CD14-positive monocyte (primary cell): ENCODE measurements around the gene ARHGAP15. TPM values are rescaled to one million over a fixed set of nuclear protein-coding genes. Genes with fewer than 3 reads are reported as not detected.

Source experiments
- DNase-seq, 3 donors: peaks; one replicate each; pipeline ENCODE4 v3.0.0-alpha.2; 2011 to 2022
- H2AFZ ChIP-seq: 2 replicates; pipeline ENCODE4 v1.6.0; 2012; ENCODE audit warnings: mild to moderate bottlenecking, low read depth, low read length, inconsistent platforms; ENCODE audit not compliant: insufficient read depth, poor library complexity, severe bottlenecking
- H3K27ac ChIP-seq, 2 donors: 1 replicate in 1 of 2; 2 replicates in 1 of 2; pipeline ENCODE4 v1.5.1; 2012 to 2013; ENCODE audit warnings: low read length in 2 of 2, control low read depth in 1 of 2, inconsistent platforms in 1 of 2, low read depth in 1 of 2, mild to moderate bottlenecking in 1 of 2
- H3K27me3 ChIP-seq, 2 donors: one replicate each; pipeline versions ENCODE4 v1.6.0 to v1.6.1; 2011 to 2013; ENCODE audit warnings: low read length in 2 of 2; ENCODE audit not compliant: control insufficient read depth in 2 of 2, insufficient read depth in 2 of 2
- H3K36me3 ChIP-seq, 2 donors: replicated peaks in 1 of 2; 1 replicate in 1 of 2; 2 replicates in 1 of 2; pipeline versions ENCODE4 v1.5.1 to v1.6.1; 2012 to 2013; ENCODE audit warnings: low read length in 2 of 2, control low read depth in 1 of 2, inconsistent platforms in 1 of 2, mild to moderate bottlenecking in 1 of 2; ENCODE audit not compliant: insufficient read depth in 2 of 2, control insufficient read depth in 1 of 2
- H3K4me1 ChIP-seq, 2 donors: 1 replicate in 1 of 2; 2 replicates in 1 of 2; pipeline versions ENCODE4 v1.5.1 to v1.6.1; 2012 to 2013; ENCODE audit warnings: low read length in 2 of 2, control low read depth in 1 of 2, inconsistent platforms in 1 of 2, mild to moderate bottlenecking in 1 of 2, moderate library complexity in 1 of 2; ENCODE audit not compliant: insufficient read depth in 2 of 2, control insufficient read depth in 1 of 2
- H3K4me2 ChIP-seq: replicated peaks from 2 replicates; pipeline ENCODE3; 2012; ENCODE audit warnings: low read length, moderate library complexity, mild to moderate bottlenecking; ENCODE audit not compliant: poor library complexity, severe bottlenecking; ENCODE audit errors: extremely low read depth
- H3K4me3 ChIP-seq, 3 experiments: fragments of 200-600 bp in 1 of 3; sonication (generic) in 1 of 3; replicated peaks in 1 of 3; 1 replicate in 2 of 3; 2 replicates in 1 of 3; pipeline ENCODE4 v1.5.1; 2011 to 2013; ENCODE audit warnings: low read length in 3 of 3, mild to moderate bottlenecking in 3 of 3, control low read depth in 2 of 3, low read depth in 2 of 3, inconsistent platforms in 1 of 3, moderate library complexity in 1 of 3
- H3K79me2 ChIP-seq: 2 replicates; pipeline ENCODE4 v1.6.0; 2012; ENCODE audit warnings: mild to moderate bottlenecking, control low read depth, inconsistent platforms, low read length, moderate library complexity; ENCODE audit not compliant: insufficient read depth
- H3K9ac ChIP-seq: 2 replicates; pipeline ENCODE4 v1.6.0; 2017; ENCODE audit warnings: low read length, mild to moderate bottlenecking; ENCODE audit not compliant: insufficient read depth, poor library complexity, severe bottlenecking
- H3K9me3 ChIP-seq, 2 donors: replicated peaks in 1 of 2; 1 replicate in 1 of 2; 2 replicates in 1 of 2; pipeline versions ENCODE4 v1.5.1 to v1.6.1; 2012 to 2013; ENCODE audit warnings: low read length in 2 of 2, control low read depth in 1 of 2; ENCODE audit not compliant: control insufficient read depth in 1 of 2, insufficient read depth in 1 of 2
- H4K20me1 ChIP-seq: 2 replicates; pipeline ENCODE4 v1.6.0; 2012; ENCODE audit warnings: mild to moderate bottlenecking, low read length, control low read depth, moderate library complexity; ENCODE audit not compliant: insufficient read depth
- H3K27ac Mint-ChIP-seq, 7 donors: one replicate each; pipeline ENCODE4 v1.8.0; 2020; ENCODE audit warnings: mild to moderate bottlenecking in 7 of 7, mixed read lengths in 7 of 7, moderate library complexity in 6 of 7, inconsistent platforms in 2 of 7
- H3K27me3 Mint-ChIP-seq, 3 donors: one replicate each; pipeline ENCODE4 v1.8.0; 2021 to 2022; ENCODE audit warnings: low read depth in 3 of 3, mild to moderate bottlenecking in 3 of 3, mixed read lengths in 3 of 3, moderate library complexity in 3 of 3, inconsistent platforms in 1 of 3
- H3K36me3 Mint-ChIP-seq, 2 donors: one replicate each; pipeline ENCODE4 v1.8.0; 2020; ENCODE audit warnings: mixed read lengths in 2 of 2, inconsistent platforms in 1 of 2, mild to moderate bottlenecking in 1 of 2
- H3K4me1 Mint-ChIP-seq: one replicate; pipeline ENCODE4 v1.8.0; 2020; ENCODE audit warnings: mild to moderate bottlenecking, mixed read lengths
- H3K4me3 Mint-ChIP-seq, 2 donors: one replicate each; pipeline ENCODE4 v1.8.0; 2020; ENCODE audit warnings: mild to moderate bottlenecking in 2 of 2, mixed read lengths in 2 of 2, moderate library complexity in 1 of 2
- H3K9me3 Mint-ChIP-seq, 7 donors: one replicate each; pipeline ENCODE4 v1.8.0; 2020 to 2022; ENCODE audit warnings: mixed read lengths in 7 of 7, mild to moderate bottlenecking in 6 of 7, moderate library complexity in 6 of 7, inconsistent platforms in 2 of 7
- CTCF ChIP-seq: fragments of 200-600 bp; IDR thresholded peaks from one replicate; pipeline ENCODE4 v1.8.0; 2022; ENCODE audit warnings: antibody characterized with exemption, mild to moderate bottlenecking
- WGBS: methylation state at CpG from one replicate; pipeline ENCODE4 v1.1.5; 2013; ENCODE audit warnings: missing lambda C conversion rate; ENCODE audit not compliant: insufficient coverage; 5-methylcytosine and 5-hydroxymethylcytosine counted together
- intact Hi-C, 2 donors: fragments of 100-400 bp; cut with micrococcal nuclease; formaldehyde crosslinking; loops; one replicate each; pipeline versions ENCODE4 v1.15.0 to v1.15.1; 2023
- polyA plus RNA-seq, 3 donors: library from polyadenylated mRNA; depleted of rRNA in 1 of 3; unstranded in 2 of 3; stranded (reverse) in 1 of 3; fragments of 300-500 nt in 2 of 3; fragments of >200 nt in 1 of 3; fragmentation: Illumina TruSeq in 2 of 3; gene quantifications; 1 replicate in 2 of 3; 2 replicates in 1 of 3; pipeline ENCODE4 v1.2.3, GENCODE V29; 2012 to 2021

ARHGAP15 gene
- polyA plus RNA-seq, 3 donors = 35.4 to 50.9 (median 50.7) TPM

DNA sequence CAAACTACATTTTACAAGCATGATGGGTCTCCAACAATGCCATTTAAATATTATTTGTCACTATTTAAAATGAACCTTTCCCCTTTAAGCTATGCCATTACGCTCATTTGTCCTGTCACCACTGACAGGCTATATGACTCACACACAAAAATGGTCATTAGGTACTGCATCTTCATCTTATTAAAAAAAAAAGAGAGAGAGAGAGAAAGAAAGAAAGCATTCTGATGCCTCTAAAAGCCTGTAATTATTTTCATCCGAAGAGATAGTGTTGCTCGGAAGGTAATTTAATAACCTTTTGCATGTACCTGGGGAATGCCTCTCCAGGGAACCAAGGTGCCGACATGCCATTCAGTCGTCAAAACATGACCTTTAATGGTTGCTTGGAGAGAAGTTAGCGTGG is 226.7 kb downstream of the ARHGAP15 start:
- intact Hi-C loops = no loop called here

DNA sequence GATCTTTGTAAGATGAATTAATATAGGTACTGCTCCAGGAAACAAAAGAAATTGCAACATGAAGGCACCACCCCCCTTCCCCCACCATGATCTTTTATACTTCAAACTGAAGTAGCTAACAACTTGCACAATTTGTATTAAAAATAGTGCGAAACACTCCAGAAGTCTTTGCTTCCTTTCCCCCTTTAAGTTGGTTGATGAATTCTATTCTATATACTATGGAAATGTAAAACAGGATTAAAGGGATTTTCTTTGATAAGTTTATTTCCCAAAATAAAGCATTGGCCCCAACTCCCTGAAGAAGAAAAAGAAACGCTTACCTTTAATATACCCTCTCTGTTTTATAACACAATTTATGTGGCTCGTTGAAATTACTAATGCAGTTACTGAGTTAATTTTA is 227.1 kb downstream of the ARHGAP15 start:
- no peak for TF ChIP-seq CTCF
- Histone ChIP-seq H4K20me1 (peaks cover 8% of the 10 kb centered on the region), H2AFZ (no peak overlapping the region), H3K79me2 (peaks cover 5% of the 10 kb centered on the region), H3K9ac (no peak overlapping the region), H3K36me3 (no peaks in the 10 kb centered on the region), H3K27me3 (no peaks in the 10 kb centered on the region), H3K9me3 (no peaks in the 10 kb centered on the region), H3K4me1 (peaks cover 7 to 13% of the 10 kb centered on the region in 2 donors), H3K4me3 (no peak overlapping the region), H3K4me2 (no peak overlapping the region), H3K27ac (no peak overlapping the region)
- Mint-ChIP-seq H3K27ac (no peak overlapping the region), H3K4me1 (peaks cover 12% of the 10 kb centered on the region), H3K4me3 (no peak overlapping the region), H3K27me3 (no peaks in the 10 kb centered on the region), H3K9me3 (no peaks in the 10 kb centered on the region), H3K36me3 (peaks cover 6 to 8% of the 10 kb centered on the region in 2 donors)
- DNase-seq = no peak
- intact Hi-C loops = no loop called here
- no CpG with 5 or more reads among the region's 3 CpGs for WGBS

More for the DNA sequence above, 226.7 kb downstream of the ARHGAP15 start:
- H3K4me1 Mint-ChIP-seq = peaks cover 12% of the 10 kb centered on the region
- Histone ChIP-seq H3K27ac (no peak overlapping the region), H3K36me3 (no peaks in the 10 kb centered on the region), H3K79me2 (peaks cover 5% of the 10 kb centered on the region), H3K27me3 (no peaks in the 10 kb centered on the region), H3K9me3 (no peaks in the 10 kb centered on the region), H3K4me1 (peaks cover 7 to 13% of the 10 kb centered on the region in 2 donors), H4K20me1 (peaks cover 8% of the 10 kb centered on the region), H2AFZ (no peak overlapping the region), H3K9ac (no peak overlapping the region), H3K4me2 (no peak overlapping the region), H3K4me3 (no peak overlapping the region)
- no peak overlapping the region for H3K27ac Mint-ChIP-seq
- H3K4me3 Mint-ChIP-seq = no peak overlapping the region
- H3K36me3 Mint-ChIP-seq = peaks cover 6 to 9% of the 10 kb centered on the region in 2 donors
- TF ChIP-seq CTCF = no peak
- 20% methylated on average over 1 of the region's 6 CpGs for WGBS
- no peaks in the 10 kb centered on the region for H3K9me3 Mint-ChIP-seq
- DNase-seq = no peak
- no peaks in the 10 kb centered on the region for H3K27me3 Mint-ChIP-seq
